Measurements from ENCODE around the gene C1orf53. TPM values are rescaled to one million over a fixed set of nuclear protein-coding genes. Genes with fewer than 3 reads are reported as not detected.

Gene C1orf53
- total and polyA plus RNA-seq, 2 experiments from 2014 or later = 2.7 to 3.8 TPM

DNA sequence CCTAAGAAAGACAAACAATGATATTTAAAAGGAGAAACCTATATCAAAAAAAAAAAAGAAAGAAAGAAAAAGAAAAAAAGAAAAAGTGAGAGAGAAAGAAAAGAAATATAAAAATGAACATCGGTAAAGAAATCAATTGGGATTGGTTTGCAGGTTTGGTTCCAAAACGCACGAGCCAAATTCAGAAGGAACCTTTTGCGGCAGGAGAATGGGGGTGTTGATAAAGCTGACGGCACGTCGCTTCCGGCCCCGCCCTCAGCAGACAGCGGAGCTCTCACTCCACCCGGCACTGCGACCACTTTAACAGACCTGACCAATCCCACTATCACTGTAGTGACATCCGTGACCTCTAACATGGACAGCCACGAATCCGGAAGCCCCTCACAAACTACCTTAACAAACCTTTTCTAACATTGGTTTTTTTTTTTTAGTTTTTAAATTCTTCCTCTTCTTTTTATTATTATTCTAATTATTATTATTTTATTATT lies 26.5 kb downstream of the C1orf53 start (continued):
- TF ChIP-seq EZH2 (IDR thresholded peaks at IDR 0.05; ENCODE audit: low read depth, unreplicated experiment) (no peak), ZNF114 (CRISPR knock-in tag; IDR thresholded peaks at IDR 0.05) (no peak), NANOG (IDR thresholded peaks at IDR 0.05; ENCODE audit: borderline replicate concordance) (no peak)
- TF ChIP-seq, protein P1, sequence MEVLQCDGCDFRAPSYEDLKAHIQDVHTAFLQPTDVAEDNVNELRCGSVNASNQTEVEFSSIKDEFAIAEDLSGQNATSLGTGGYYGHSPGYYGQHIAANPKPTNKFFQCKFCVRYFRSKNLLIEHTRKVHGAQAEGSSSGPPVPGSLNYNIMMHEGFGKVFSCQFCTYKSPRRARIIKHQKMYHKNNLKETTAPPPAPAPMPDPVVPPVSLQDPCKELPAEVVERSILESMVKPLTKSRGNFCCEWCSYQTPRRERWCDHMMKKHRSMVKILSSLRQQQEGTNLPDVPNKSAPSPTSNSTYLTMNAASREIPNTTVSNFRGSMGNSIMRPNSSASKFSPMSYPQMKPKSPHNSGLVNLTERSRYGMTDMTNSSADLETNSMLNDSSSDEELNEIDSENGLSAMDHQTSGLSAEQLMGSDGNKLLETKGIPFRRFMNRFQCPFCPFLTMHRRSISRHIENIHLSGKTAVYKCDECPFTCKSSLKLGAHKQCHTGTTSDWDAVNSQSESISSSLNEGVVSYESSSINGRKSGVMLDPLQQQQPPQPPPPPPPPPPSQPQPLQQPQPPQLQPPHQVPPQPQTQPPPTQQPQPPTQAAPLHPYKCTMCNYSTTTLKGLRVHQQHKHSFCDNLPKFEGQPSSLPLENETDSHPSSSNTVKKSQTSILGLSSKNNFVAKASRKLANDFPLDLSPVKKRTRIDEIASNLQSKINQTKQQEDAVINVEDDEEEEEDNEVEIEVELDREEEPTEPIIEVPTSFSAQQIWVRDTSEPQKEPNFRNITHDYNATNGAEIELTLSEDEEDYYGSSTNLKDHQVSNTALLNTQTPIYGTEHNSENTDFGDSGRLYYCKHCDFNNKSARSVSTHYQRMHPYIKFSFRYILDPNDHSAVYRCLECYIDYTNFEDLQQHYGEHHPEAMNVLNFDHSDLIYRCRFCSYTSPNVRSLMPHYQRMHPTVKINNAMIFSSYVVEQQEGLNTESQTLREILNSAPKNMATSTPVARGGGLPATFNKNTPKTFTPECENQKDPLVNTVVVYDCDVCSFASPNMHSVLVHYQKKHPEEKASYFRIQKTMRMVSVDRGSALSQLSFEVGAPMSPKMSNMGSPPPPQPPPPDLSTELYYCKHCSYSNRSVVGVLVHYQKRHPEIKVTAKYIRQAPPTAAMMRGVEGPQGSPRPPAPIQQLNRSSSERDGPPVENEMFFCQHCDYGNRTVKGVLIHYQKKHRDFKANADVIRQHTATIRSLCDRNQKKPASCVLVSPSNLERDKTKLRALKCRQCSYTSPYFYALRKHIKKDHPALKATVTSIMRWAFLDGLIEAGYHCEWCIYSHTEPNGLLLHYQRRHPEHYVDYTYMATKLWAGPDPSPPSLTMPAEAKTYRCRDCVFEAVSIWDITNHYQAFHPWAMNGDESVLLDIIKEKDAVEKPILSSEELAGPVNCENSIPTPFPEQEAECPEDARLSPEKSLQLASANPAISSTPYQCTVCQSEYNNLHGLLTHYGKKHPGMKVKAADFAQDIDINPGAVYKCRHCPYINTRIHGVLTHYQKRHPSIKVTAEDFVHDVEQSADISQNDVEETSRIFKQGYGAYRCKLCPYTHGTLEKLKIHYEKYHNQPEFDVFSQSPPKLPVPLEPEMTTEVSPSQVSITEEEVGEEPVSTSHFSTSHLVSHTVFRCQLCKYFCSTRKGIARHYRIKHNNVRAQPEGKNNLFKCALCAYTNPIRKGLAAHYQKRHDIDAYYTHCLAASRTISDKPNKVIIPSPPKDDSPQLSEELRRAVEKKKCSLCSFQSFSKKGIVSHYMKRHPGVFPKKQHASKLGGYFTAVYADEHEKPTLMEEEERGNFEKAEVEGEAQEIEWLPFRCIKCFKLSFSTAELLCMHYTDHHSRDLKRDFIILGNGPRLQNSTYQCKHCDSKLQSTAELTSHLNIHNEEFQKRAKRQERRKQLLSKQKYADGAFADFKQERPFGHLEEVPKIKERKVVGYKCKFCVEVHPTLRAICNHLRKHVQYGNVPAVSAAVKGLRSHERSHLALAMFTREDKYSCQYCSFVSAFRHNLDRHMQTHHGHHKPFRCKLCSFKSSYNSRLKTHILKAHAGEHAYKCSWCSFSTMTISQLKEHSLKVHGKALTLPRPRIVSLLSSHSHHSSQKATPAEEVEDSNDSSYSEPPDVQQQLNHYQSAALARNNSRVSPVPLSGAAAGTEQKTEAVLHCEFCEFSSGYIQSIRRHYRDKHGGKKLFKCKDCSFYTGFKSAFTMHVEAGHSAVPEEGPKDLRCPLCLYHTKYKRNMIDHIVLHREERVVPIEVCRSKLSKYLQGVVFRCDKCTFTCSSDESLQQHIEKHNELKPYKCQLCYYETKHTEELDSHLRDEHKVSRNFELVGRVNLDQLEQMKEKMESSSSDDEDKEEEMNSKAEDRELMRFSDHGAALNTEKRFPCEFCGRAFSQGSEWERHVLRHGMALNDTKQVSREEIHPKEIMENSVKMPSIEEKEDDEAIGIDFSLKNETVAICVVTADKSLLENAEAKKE (CRISPR knock-in tag; IDR thresholded peaks at IDR 0.05) = no peak
- TF ChIP-seq, protein P2, sequence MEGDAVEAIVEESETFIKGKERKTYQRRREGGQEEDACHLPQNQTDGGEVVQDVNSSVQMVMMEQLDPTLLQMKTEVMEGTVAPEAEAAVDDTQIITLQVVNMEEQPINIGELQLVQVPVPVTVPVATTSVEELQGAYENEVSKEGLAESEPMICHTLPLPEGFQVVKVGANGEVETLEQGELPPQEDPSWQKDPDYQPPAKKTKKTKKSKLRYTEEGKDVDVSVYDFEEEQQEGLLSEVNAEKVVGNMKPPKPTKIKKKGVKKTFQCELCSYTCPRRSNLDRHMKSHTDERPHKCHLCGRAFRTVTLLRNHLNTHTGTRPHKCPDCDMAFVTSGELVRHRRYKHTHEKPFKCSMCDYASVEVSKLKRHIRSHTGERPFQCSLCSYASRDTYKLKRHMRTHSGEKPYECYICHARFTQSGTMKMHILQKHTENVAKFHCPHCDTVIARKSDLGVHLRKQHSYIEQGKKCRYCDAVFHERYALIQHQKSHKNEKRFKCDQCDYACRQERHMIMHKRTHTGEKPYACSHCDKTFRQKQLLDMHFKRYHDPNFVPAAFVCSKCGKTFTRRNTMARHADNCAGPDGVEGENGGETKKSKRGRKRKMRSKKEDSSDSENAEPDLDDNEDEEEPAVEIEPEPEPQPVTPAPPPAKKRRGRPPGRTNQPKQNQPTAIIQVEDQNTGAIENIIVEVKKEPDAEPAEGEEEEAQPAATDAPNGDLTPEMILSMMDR (conservative IDR thresholded peaks at IDR 0.05; ENCODE audit: low read depth in 2 of 2) = no peak

DNA sequence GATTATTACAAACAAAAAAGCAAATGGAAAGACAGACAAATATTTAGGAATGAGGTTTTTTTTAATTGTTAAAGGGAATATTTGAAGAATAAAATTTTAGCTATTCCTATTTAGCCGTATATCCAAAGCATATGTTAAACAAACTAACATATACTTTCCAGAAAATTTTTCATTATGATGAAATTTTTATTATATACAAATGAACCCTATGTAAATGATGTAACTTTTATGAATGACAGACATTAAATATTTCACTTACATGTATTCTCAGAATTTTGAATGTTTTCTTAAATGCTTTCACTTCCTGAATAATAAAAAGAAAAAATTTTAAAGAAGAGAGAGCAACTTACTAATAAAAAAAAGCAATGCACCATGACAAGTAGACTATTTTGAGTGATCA lies 30.6 kb downstream of the C1orf53 start:
- Histone ChIP-seq H2AFZ (no peak overlapping the region), H3K36me3 (ENCODE audit: insufficient read depth) (no peaks in the 10 kb centered on the region), H4K20me1 (replicated peaks; ENCODE audit: insufficient read depth) (no peaks in the 10 kb centered on the region), H3K4me1 (ENCODE audit: insufficient read depth) (0 out of 2 replicates have a peak, but pooled peaks cover 4% of the 10 kb centered on the region), H3K27ac (ENCODE audit: low read depth) (no peak overlapping the region), H3F3A (replicated peaks; ENCODE audit: low read depth) (no peaks in the 10 kb centered on the region), H3K9me2 (ENCODE audit: insufficient read depth) (no peaks in the 10 kb centered on the region), H3K4me3 (no peak overlapping the region), H3K79me2 (replicated peaks; ENCODE audit: insufficient read depth) (no peaks in the 10 kb centered on the region), H3K4me2 (no peak overlapping the region), H3K27me3 (ENCODE audit: insufficient read depth) (no peaks in the 10 kb centered on the region)
- no peak for DNase-seq (ENCODE audit: low spot score)
- peaks cover 2% of the 10 kb centered on the region for H3K27me3 Mint-ChIP-seq (ENCODE audit: insufficient read depth, low read depth, poor library complexity)
- peaks cover 6% of the 10 kb centered on the region; the same call in 2 of the 3 replicates for H3K4me1 Mint-ChIP-seq
- H3K4me3 Mint-ChIP-seq = no peak overlapping the region
- no peak for ATAC-seq
- no peaks in the 10 kb centered on the region for H3K9me3 Mint-ChIP-seq
- no peaks in the 10 kb centered on the region for H3K36me3 Mint-ChIP-seq (ENCODE audit: low read depth)
- peak overlapping the region; percentile 56; the same call in 1 of the 2 replicates for H3K27ac Mint-ChIP-seq
- TF ChIP-seq EZH2phosphoT487 (IDR thresholded peaks at IDR 0.05; ENCODE audit: unreplicated experiment) (no peak), POLR2AphosphoS5 (IDR thresholded peaks at IDR 0.05; ENCODE audit: low read depth) (no peak), ZNF331 (CRISPR knock-in tag; IDR thresholded peaks at IDR 0.05; ENCODE audit: low read depth) (no peak), EZH2 (IDR thresholded peaks at IDR 0.05; ENCODE audit: low read depth, unreplicated experiment) (no peak), STAT1 (IDR thresholded peaks at IDR 0.05; ENCODE audit: unreplicated experiment) (no peak), CREB1 (CRISPR knock-in tag; IDR thresholded peaks at IDR 0.05; ENCODE audit: low read depth) (no peak)
- TF ChIP-seq, protein P3, sequence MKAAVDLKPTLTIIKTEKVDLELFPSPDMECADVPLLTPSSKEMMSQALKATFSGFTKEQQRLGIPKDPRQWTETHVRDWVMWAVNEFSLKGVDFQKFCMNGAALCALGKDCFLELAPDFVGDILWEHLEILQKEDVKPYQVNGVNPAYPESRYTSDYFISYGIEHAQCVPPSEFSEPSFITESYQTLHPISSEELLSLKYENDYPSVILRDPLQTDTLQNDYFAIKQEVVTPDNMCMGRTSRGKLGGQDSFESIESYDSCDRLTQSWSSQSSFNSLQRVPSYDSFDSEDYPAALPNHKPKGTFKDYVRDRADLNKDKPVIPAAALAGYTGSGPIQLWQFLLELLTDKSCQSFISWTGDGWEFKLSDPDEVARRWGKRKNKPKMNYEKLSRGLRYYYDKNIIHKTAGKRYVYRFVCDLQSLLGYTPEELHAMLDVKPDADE (IDR thresholded peaks at IDR 0.05) = no peak
- TF ChIP-seq, protein P2 (conservative IDR thresholded peaks at IDR 0.05; ENCODE audit: low read depth in 2 of 2) = no peak
